AG04450 (cell line): ENCODE data around the gene TP53. TPM values are rescaled to one million over a fixed set of nuclear protein-coding genes. Genes with fewer than 3 reads are reported as not detected.

Experiments
- CTCF ChIA-PET: fragments of 300-600, 350-600 bp; formaldehyde crosslinking; extraction: SDS; loops from one replicate; lab custom pipeline; 2022; ENCODE audit warnings: antibody characterized with exemption, inconsistent platforms; lab: Charles Lee
- POLR2A ChIA-PET: fragments of 350-600 bp; formaldehyde crosslinking; extraction: SDS; loops from one replicate; lab custom pipeline; 2021; ENCODE audit warnings: antibody characterized with exemption, inconsistent platforms; lab: Yijun Ruan, JAX
- DNase-seq: peaks from one replicate; pipeline ENCODE4 v3.0.0-alpha.2; 2011; ENCODE audit warnings: low read depth, low spot score
- H3K27ac ChIP-seq: one replicate; pipeline ENCODE4 v1.5.1; 2012; ENCODE audit warnings: low read depth, low read length, control low read depth
- H3K27me3 ChIP-seq: one replicate; pipeline ENCODE4 v1.6.0; 2012; ENCODE audit warnings: low read length; ENCODE audit not compliant: control insufficient read depth, insufficient read depth
- H3K4me3 ChIP-seq: 2 replicates; pipeline ENCODE4 v1.5.1; 2011; ENCODE audit warnings: mild to moderate bottlenecking, low read depth, low read length, control low read depth
- H3K9me3 ChIP-seq: 2 replicates; pipeline ENCODE4 v1.5.1; 2012; ENCODE audit warnings: low read length; ENCODE audit not compliant: control insufficient read depth, insufficient read depth
- polyA plus RNA-seq: library from polyadenylated mRNA; depleted of rRNA; stranded (reverse); fragments of >200 nt; gene quantifications from 2 replicates; pipeline ENCODE4 v1.2.3, GENCODE V29; 2011
- TF ChIP-seq, protein P1 (sequence below): IDR thresholded peaks from 2 replicates; pipeline ENCODE4 v1.5.1; 2011; ENCODE audit warnings: low read depth, low read length, control low read depth, inconsistent platforms

TP53 gene
- polyA plus RNA-seq, 1 experiment = 40.7 TPM

DNA sequence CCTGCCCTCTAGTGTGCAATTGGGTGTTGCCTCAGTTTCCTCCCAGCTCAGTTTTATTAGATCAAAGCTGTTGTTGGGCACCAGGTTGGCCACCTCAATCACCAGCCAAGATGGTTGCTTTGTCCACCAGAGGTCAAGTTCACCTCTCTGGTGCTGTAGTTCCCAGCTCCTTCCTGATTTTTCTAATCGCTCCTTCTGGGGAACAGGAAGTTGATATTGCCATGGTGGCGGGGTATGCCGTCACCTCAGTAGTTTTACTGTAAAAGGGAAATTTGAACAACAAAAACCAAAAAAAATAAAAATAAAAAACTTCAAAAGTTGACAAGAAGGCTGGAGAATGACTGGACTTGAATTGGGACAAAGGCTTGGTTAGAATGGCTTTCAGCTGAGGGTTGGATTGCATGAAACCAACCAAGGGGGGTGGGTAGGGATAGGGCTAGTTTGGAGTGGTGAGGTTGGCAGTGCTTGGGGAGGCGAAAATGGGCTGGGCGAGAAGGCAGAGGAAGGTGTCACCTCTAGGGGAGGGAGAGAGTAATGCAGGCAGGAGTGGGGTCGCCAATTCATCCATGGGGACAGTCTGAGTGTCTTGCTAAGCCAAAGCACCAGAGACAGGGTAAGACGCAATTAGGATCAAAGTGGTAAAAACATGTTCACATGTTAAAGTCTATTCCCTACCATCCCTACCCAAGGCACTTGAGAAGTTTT lies 23.9 kb upstream of the TP53 start:
- TF ChIP-seq, protein P1, sequence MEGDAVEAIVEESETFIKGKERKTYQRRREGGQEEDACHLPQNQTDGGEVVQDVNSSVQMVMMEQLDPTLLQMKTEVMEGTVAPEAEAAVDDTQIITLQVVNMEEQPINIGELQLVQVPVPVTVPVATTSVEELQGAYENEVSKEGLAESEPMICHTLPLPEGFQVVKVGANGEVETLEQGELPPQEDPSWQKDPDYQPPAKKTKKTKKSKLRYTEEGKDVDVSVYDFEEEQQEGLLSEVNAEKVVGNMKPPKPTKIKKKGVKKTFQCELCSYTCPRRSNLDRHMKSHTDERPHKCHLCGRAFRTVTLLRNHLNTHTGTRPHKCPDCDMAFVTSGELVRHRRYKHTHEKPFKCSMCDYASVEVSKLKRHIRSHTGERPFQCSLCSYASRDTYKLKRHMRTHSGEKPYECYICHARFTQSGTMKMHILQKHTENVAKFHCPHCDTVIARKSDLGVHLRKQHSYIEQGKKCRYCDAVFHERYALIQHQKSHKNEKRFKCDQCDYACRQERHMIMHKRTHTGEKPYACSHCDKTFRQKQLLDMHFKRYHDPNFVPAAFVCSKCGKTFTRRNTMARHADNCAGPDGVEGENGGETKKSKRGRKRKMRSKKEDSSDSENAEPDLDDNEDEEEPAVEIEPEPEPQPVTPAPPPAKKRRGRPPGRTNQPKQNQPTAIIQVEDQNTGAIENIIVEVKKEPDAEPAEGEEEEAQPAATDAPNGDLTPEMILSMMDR = peak; percentile 11; the same call in 1 of the 2 replicates
- ChIA-PET CTCF (interaction anchor here (1.0 kb wide), 1 partner anchor 23 kb away, joined by 5 read pairs; the partner anchor contains the start of gene WRAP53), POLR2A (no interaction called here)
- Histone ChIP-seq H3K4me3 (no peak overlapping the region), H3K27me3 (peaks cover 31% of the 10 kb centered on the region), H3K9me3 (no peaks in the 10 kb centered on the region), H3K27ac (no peak overlapping the region)
- DNase-seq = no peak

DNA sequence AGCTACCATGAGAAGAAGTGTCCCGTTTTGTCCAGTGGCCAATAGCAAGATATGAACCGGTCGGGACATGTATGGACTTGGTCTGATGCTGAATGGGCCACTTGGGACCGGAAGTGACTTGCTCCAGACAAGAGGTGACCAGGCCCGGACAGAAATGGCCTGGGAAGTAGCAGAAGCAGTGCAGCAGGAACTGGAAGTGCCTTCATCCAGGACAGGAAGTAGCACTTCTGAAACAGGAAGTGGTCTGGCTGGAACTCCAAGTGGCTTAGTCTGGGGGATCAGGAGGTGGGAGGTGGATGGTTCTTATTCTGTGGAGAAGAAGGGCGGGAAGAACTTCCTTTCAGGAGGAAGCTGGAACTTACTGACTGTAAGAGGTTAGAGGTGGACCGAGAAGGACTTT lies 23.0 kb upstream of the TP53 start:
- Histone ChIP-seq H3K4me3 (no peak overlapping the region), H3K27ac (no peak overlapping the region), H3K9me3 (no peaks in the 10 kb centered on the region; the same call in 1 of the 2 replicates), H3K27me3 (peaks cover 40% of the 10 kb centered on the region)
- DNase-seq = no peak
- CTCF ChIA-PET = interaction anchor here (1.0 kb wide), 1 partner anchor 22 kb away, joined by 5 read pairs; the partner anchor contains the start of gene WRAP53
- POLR2A ChIA-PET = no interaction called here
- TF ChIP-seq, protein P1 = no peak

DNA sequence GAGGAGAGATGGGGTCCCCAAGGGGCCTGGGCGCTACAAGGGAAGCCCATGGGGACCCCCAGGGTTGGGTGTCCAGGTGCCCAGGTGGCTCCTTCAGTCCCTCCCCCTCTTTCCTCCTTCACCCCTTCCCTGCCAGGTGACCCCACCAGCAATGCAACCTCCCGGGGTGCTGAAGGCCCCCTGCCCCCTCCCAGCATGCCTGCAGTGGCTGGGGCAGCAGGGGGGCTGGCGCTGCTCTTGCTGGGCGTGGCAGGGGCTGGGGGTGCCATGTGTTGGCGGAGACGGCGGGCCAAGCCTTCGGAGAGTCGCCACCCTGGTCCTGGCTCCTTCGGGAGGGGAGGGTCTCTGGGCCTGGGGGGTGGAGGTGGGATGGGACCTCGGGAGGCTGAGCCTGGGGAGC lies 21.7 kb upstream of the TP53 start:
- no peak overlapping the region for H3K27ac ChIP-seq
- no peaks in the 10 kb centered on the region; the same call in 1 of the 2 replicates for H3K9me3 ChIP-seq
- no peak overlapping the region for H3K4me3 ChIP-seq
- ChIA-PET POLR2A (no interaction called here), CTCF (interaction anchor here (0.5 kb wide), 1 partner anchor 12 kb away, joined by 4 read pairs; no protein-coding TSS in a partner anchor)
- H3K27me3 ChIP-seq = peaks cover 38% of the 10 kb centered on the region
- TF ChIP-seq, protein P1 = no peak
- DNase-seq = no peak

DNA sequence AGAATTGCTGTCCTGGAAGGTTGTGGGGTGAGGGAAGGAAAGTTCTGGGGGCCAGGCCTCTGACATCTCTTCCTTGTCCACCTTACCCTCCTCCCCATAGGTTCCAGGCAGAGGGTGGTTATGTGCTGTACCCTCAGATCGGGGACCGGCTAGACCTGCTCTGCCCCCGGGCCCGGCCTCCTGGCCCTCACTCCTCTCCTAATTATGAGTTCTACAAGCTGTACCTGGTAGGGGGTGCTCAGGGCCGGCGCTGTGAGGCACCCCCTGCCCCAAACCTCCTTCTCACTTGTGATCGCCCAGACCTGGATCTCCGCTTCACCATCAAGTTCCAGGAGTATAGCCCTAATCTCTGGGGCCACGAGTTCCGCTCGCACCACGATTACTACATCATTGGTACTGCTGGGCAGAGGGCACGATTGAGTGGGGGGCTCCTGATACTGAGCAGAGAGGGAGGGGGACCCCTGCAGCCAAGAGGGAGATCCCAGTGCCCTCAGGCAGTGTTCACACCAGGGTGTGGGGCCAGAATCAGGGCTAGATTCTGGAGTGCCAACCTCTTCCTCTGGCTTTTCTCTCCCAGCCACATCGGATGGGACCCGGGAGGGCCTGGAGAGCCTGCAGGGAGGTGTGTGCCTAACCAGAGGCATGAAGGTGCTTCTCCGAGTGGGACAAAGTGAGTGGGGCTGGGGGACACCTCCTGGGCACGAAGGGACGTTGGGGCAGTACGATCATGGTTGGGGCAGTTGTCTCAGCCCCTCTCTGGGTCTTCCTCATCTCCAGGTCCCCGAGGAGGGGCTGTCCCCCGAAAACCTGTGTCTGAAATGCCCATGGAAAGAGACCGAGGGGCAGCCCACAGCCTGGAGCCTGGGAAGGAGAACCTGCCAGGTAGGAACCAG lies 20.8 kb upstream of the TP53 start:
- Histone ChIP-seq H3K27ac (no peak overlapping the region), H3K4me3 (no peak overlapping the region), H3K9me3 (no peaks in the 10 kb centered on the region; the same call in 1 of the 2 replicates), H3K27me3 (peaks cover 30% of the 10 kb centered on the region)
- TF ChIP-seq, protein P1 = no peak
- no peak for DNase-seq
- ChIA-PET CTCF (interaction anchor here (0.7 to 1.6 kb wide), 3 partner anchors 8 to 21 kb away, joined by 5 to 7 read pairs (median 5); partner anchors contain the start of genes DNAH2 and TP53), POLR2A (no interaction called here)
